ENCODE results near the gene GJB5. TPM values are rescaled to one million over a fixed set of nuclear protein-coding genes. Genes with fewer than 3 reads are reported as not detected.

Gene GJB5
- total RNA-seq, 1 experiment from 2014 or later: not detected

GRCh38 chr1:34743775-34744174, 11.1 kb upstream of the GJB5 start:
- H3K27me3 ChIP-seq (replicated peaks; ENCODE audit: control insufficient read depth, insufficient read depth, low read length): no peaks in the 10 kb centered on the region
- Mint-ChIP-seq H3K27me3 (ENCODE audit: insufficient read depth, unreplicated experiment) (no peaks in the 10 kb centered on the region), H3K27ac (ENCODE audit: unreplicated experiment) (no peak overlapping the region), H3K4me1 (ENCODE audit: low read depth, unreplicated experiment) (peaks cover 10% of the 10 kb centered on the region), H3K9me3 (ENCODE audit: unreplicated experiment) (no peaks in the 10 kb centered on the region), H3K36me3 (ENCODE audit: insufficient read depth, unreplicated experiment) (no peaks in the 10 kb centered on the region), H3K4me3 (ENCODE audit: unreplicated experiment) (no peak overlapping the region)
- H3K9me3 ChIP-seq: no peaks in the 10 kb centered on the region
- no peak for TF ChIP-seq CTCF (IDR thresholded peaks at IDR 0.05; ENCODE audit: insufficient read depth in 1 of 2, low read depth in 1 of 2, low read length in 1 of 2, severe bottlenecking in 1 of 2, unreplicated experiment in 1 of 2)
- H3K36me3 ChIP-seq (ENCODE audit: control insufficient read depth, insufficient read depth, low read length): no peaks in the 10 kb centered on the region
- H3K4me1 ChIP-seq: peaks cover 10% of the 10 kb centered on the region
- DNase-seq: no peak
- BruUV-seq (replicated peaks): no TSS peak
- H3K4me3 ChIP-seq (ENCODE audit: low read depth, low read length): no peak overlapping the region
- POLR2A ChIA-PET: no interaction called here
- CTCF ChIA-PET: interaction anchor here (1.7 kb wide), 1 partner anchor 195 kb away, joined by 5 read pairs; no protein-coding TSS in a partner anchor
- intact Hi-C loops (cut with micrococcal nuclease; ENCODE audit: unreplicated experiment): loop anchor here (2.0 to 5.0 kb wide), 4 partner anchors 63 to 631 kb away; no protein-coding TSS in a partner anchor

GRCh38 chr1:34744851-34745250, 10.0 kb upstream of the GJB5 start:
- no peak overlapping the region for H3K4me3 Mint-ChIP-seq (ENCODE audit: unreplicated experiment)
- BruUV-seq (replicated peaks): no TSS peak
- no peaks in the 10 kb centered on the region for H3K9me3 ChIP-seq
- POLR2A ChIA-PET: no interaction called here
- no peaks in the 10 kb centered on the region for H3K27me3 ChIP-seq (replicated peaks; ENCODE audit: control insufficient read depth, insufficient read depth, low read length)
- peaks cover 10% of the 10 kb centered on the region for H3K4me1 Mint-ChIP-seq (ENCODE audit: low read depth, unreplicated experiment)
- peaks cover 10% of the 10 kb centered on the region for H3K4me1 ChIP-seq
- H3K36me3 Mint-ChIP-seq (ENCODE audit: insufficient read depth, unreplicated experiment): no peaks in the 10 kb centered on the region
- no peak for TF ChIP-seq CTCF (IDR thresholded peaks at IDR 0.05; ENCODE audit: insufficient read depth in 1 of 2, low read depth in 1 of 2, low read length in 1 of 2, severe bottlenecking in 1 of 2, unreplicated experiment in 1 of 2)
- no peaks in the 10 kb centered on the region for H3K27me3 Mint-ChIP-seq (ENCODE audit: insufficient read depth, unreplicated experiment)
- H3K4me3 ChIP-seq (ENCODE audit: low read depth, low read length): no peak overlapping the region
- no peak for DNase-seq
- H3K36me3 ChIP-seq (ENCODE audit: control insufficient read depth, insufficient read depth, low read length): no peaks in the 10 kb centered on the region
- no peaks in the 10 kb centered on the region for H3K9me3 Mint-ChIP-seq (ENCODE audit: unreplicated experiment)
- no peak overlapping the region for H3K27ac Mint-ChIP-seq (ENCODE audit: unreplicated experiment)
- CTCF ChIA-PET: no interaction called here
- intact Hi-C loops (cut with micrococcal nuclease; ENCODE audit: unreplicated experiment): loop anchor here (5.0 kb wide), 3 partner anchors 98 to 633 kb away; no protein-coding TSS in a partner anchor

- intact Hi-C loops (cut with micrococcal nuclease; ENCODE audit: unreplicated experiment): no loop called here
- Histone ChIP-seq H3K36me3 (ENCODE audit: control insufficient read depth, insufficient read depth, low read length) (no peaks in the 10 kb centered on the region), H3K9me3 (no peaks in the 10 kb centered on the region), H3K4me1 (peaks cover 10% of the 10 kb centered on the region), H3K4me3 (ENCODE audit: low read depth, low read length) (no peak overlapping the region), H3K27me3 (replicated peaks; ENCODE audit: control insufficient read depth, insufficient read depth, low read length) (no peaks in the 10 kb centered on the region)
- no peak overlapping the region for H3K4me3 Mint-ChIP-seq (ENCODE audit: unreplicated experiment)
- no peaks in the 10 kb centered on the region for H3K9me3 Mint-ChIP-seq (ENCODE audit: unreplicated experiment)
- TF ChIP-seq CTCF (IDR thresholded peaks at IDR 0.05; ENCODE audit: insufficient read depth in 1 of 2, low read depth in 1 of 2, low read length in 1 of 2, severe bottlenecking in 1 of 2, unreplicated experiment in 1 of 2): no peak
- no TSS peak for BruUV-seq (replicated peaks)
- no peaks in the 10 kb centered on the region for H3K36me3 Mint-ChIP-seq (ENCODE audit: insufficient read depth, unreplicated experiment)
- H3K27ac Mint-ChIP-seq (ENCODE audit: unreplicated experiment): no peak overlapping the region
- POLR2A ChIA-PET: no interaction called here
- DNase-seq: no peak
- CTCF ChIA-PET: no interaction called here
- H3K4me1 Mint-ChIP-seq (ENCODE audit: low read depth, unreplicated experiment): peaks cover 10% of the 10 kb centered on the region
- H3K27me3 Mint-ChIP-seq (ENCODE audit: insufficient read depth, unreplicated experiment): no peaks in the 10 kb centered on the region
Observed at GRCh38 chr1:34745666-34746065, 9.2 kb upstream of the GJB5 start.

Measured in Caco-2 (cell line).